SH-SY5Y (cell line): ENCODE results near the gene BCDIN3D.

ENCODE experiments used
- GATA2 ChIP-seq: IDR thresholded peaks from 2 replicates; pipeline ENCODE4 v1.6.1; 2011; ENCODE audit warnings: mild to moderate bottlenecking, low read depth, low read length
- GATA3 ChIP-seq: IDR thresholded peaks from 2 replicates; pipeline ENCODE4 v1.6.1; 2011; ENCODE audit warnings: low read depth, mild to moderate bottlenecking, low read length, moderate library complexity

The BCDIN3D gene

GRCh38 chr12:49823350-49823749 lies 19.6 kb downstream of the BCDIN3D start:
- TF ChIP-seq GATA2 (no peak), GATA3 (no peak)

- TF ChIP-seq GATA2 (no peak), GATA3 (no peak)
Observed at GRCh38 chr12:49821373-49822287, 21.3 kb downstream of the BCDIN3D start.

- TF ChIP-seq GATA2 (no peak), GATA3 (no peak)
Observed at GRCh38 chr12:49819786-49820185, 23.1 kb downstream of the BCDIN3D start.

GRCh38 chr12:49818241-49818895 lies 24.5 kb downstream of the BCDIN3D start:
- TF ChIP-seq GATA3 (no peak), GATA2 (no peak)

GRCh38 chr12:49813131-49813530 lies 29.8 kb downstream of the BCDIN3D start:
- TF ChIP-seq GATA3 (no peak), GATA2 (no peak)

GRCh38 chr12:49811961-49812401 lies 30.9 kb downstream of the BCDIN3D start:
- TF ChIP-seq GATA3 = no peak
- TF ChIP-seq GATA2 = no peak

- TF ChIP-seq GATA3 (no peak), GATA2 (no peak)
Observed at GRCh38 chr12:49811136-49811535, 31.8 kb downstream of the BCDIN3D start.

GRCh38 chr12:49809906-49810389 lies 33.0 kb downstream of the BCDIN3D start:
- TF ChIP-seq GATA3 (no peak), GATA2 (no peak)

GRCh38 chr12:49809381-49809905 lies 33.5 kb downstream of the BCDIN3D start:
- TF ChIP-seq GATA3 (no peak), GATA2 (no peak)

GRCh38 chr12:49808686-49809380 lies 34.1 kb downstream of the BCDIN3D start:
- TF ChIP-seq GATA3 = no peak
- no peak for TF ChIP-seq GATA2

- TF ChIP-seq GATA3 (no peak), GATA2 (no peak)
Observed at GRCh38 chr12:49807991-49808580, 34.8 kb downstream of the BCDIN3D start.

- TF ChIP-seq GATA2 = no peak
- TF ChIP-seq GATA3 = no peak
Observed at GRCh38 chr12:49806877-49807276, 36.0 kb downstream of the BCDIN3D start.

- TF ChIP-seq GATA2 = no peak
- TF ChIP-seq GATA3 = no peak
Observed at GRCh38 chr12:49806321-49806813, 36.5 kb downstream of the BCDIN3D start.
